HG02870 (cell line): ENCODE data around the gene ATP6V0C.

ENCODE experiments used
- ATAC-seq: cut with Tn5 transposase; IDR thresholded peaks from one replicate; pipeline ENCODE4 v1.9.1; 2021; ENCODE audit warnings: mild to moderate bottlenecking, moderate library complexity; ENCODE audit not compliant: unreplicated experiment

The ATP6V0C gene

DNA sequence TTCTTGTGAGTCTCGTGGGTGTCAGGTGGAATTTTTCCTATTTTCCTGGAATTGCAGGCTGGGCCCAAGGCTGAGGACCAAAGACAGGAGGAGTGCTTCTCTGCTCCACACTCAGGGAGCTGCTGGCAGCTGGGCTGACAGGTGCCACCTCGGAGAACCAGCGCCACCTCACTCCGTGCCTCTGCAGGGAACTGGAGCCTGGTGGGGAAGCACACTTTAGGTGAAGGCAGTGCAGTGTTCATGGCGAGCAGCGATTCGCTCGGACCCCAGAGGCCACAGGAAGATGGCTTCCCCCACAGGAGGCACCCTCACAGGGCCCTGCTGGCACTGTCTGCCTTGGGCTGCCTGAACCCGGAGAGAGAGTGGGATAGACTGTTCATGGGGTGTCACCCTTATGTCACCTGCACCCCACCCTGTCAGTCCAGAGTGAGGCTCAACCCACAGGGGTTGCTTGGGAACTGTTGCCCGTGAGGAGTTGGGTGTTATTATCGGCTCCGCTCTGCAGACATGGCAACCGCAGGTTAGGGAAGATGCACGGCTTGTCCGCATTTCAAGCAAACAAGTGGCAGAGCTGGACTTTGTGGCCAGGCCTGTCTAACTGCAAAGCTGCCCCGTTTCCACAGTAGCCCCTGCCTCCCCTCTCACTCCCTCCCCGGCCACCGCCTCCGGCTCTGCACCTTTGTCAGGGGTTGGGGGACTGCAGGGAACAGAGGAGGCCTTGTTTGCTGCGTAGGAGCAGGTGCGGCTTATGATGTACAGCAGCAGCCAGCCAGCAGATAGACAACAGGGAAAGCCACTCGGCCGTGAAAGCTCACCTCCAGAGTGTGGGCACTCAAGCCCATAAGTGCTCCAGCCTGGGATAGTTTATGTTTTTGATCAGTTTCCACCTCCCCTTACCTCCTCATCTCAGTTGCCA is 23.3 kb upstream of the ATP6V0C start:
- ATAC-seq: no peak

DNA sequence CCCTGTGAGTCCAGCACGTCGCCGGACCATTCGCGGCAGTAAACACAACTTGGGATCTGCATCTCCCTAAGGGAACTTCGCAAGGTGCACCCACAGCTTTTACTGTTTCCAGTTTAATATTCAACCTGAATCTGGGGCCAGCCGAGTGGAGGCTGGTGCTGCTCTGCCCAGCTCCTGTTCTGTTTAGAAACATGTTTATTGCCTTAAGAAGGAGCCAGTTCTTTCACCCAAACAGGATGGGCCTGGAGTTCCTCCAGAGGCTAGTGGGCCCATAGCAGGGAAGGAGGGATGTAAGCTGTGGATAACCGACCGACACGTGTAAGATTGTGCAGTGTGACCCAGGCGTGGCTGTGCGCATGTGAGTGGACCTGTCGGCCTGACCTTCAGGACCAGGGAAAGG is 21.5 kb upstream of the ATP6V0C start:
- ATAC-seq: no peak

DNA sequence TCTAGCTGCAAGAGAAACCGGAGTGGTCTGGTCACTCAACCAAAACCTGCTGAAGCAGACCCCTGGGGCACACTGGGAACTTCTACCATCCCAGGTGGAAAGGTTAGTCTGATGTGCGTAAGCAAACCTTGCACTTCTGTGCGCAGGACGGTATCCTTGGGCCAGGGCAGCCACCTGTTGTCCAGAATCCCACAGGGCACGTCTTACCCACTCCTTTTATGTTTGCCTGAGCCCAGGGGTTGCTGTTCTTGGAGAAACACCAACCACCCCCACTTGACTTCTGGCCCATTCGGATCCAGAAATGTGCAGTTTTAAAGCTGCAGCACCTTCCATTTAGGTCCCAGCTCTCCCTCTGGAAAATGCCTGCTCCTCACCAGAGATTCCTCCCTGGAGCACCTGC is 20.1 kb upstream of the ATP6V0C start:
- no peak for ATAC-seq

DNA sequence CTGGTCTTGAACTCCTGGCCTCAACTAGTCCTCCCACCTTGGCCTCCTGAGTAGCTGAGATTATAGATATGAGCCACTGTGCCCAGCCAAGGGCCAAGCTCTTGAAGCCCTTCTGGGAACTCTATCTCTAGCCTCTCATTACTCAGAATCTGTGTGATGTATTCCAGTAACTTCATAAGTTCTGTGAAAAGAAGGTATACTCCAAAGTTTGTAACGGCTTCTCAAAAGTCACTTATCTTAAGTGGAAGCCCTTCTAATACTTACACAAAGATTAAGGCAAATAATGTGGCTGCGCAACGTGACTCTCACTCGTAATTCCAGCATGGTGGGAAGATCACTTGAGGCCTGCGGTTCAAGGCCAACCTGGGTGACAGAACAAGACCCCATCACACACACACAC is 19.1 kb upstream of the ATP6V0C start:
- ATAC-seq: no peak

GRCh38 chr16:2495041-2495440 is 18.7 kb upstream of the ATP6V0C start:
- no peak for ATAC-seq

DNA sequence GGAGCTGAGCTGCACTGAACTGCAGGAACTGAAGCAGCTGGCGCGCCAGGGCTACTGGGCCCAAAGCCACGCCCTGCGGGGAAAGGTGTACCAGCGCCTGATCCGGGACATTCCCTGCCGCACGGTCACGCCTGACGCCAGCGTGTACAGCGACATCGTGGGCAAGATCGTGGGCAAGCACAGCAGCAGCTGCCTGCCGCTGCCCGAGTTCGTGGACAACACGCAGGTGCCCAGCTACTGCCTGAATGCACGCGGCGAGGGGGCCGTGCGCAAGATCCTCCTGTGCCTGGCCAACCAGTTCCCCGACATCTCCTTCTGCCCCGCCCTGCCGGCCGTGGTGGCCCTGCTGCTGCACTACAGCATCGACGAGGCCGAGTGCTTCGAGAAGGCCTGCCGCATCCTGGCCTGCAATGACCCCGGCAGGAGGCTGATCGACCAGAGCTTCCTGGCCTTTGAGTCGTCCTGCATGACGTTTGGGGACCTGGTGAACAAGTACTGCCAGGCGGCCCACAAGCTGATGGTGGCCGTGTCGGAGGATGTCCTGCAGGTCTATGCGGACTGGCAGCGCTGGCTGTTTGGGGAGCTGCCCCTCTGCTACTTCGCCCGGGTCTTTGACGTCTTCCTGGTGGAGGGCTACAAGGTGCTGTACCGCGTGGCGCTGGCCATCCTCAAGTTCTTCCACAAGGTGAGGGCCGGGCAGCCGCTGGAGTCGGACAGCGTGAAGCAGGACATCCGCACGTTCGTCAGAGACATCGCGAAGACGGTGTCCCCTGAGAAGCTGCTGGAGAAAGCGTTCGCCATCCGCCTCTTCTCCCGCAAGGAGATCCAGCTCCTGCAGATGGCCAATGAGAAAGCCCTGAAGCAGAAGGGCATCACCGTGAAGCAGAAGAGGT is 17.3 kb upstream of the ATP6V0C start:
- ATAC-seq: no peak

DNA sequence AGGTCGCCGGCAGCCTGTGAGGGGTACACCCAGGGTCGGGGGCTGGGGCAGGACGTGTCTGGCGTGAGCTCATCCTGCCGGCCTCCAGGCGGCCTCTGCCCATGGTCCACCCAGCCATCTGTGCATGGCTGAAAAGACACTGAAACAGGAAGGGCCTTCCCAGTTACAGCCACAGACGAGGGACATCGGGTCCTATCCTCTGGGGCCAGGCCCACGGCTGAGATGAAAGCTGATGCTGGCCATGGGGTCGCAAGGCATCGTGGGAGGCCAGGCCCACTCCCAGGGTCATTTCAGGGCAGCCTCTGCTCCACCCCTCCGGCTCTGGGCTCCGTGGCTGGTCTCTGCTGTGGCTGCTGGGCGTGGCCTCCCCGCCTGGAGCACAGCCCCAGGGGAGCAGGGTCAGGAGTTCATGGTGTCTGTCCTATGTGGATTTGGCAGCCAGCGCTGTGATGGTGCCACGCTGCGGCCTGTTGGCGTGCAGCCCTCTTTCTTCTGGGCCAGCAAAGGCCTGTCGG is 16.6 kb upstream of the ATP6V0C start:
- no peak for ATAC-seq

GRCh38 chr16:2497695-2498484 is 15.9 kb upstream of the ATP6V0C start:
- ATAC-seq: no peak

DNA sequence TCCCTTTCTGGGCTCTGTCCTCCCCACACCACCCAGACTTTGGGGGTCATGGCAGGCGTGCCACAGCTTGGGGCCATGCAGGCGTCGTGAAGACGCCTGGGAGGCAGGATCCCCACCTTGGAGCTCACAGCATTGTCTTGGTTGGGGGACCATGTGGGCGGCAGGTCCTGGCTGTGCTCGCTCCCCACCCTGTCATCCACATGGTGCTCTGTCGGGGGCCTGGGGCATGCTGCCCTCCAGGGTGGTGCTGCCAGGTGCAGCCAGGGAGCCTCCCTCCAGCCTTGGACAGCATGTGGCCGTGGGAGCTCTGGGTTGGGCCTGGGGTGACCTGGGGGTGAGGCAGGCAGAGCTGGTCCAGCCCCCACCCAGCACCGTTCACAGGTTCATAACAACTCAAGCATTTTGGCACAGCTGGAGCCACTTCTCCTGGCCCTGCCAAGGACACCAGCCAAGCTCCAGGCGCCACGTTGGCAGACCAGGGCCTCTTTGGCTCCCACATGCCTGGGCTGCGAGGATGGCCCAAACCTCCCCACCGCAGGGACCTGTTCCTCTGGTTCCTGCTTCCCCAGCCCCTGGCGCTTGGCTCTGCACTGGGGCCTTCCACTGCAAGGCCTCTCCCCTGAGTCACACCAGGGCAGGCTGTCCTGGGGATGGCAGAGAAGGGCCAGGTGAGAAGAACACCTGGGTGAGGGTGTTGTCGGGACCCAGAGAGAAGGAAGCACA is 15.1 kb upstream of the ATP6V0C start:
- ATAC-seq: no peak

DNA sequence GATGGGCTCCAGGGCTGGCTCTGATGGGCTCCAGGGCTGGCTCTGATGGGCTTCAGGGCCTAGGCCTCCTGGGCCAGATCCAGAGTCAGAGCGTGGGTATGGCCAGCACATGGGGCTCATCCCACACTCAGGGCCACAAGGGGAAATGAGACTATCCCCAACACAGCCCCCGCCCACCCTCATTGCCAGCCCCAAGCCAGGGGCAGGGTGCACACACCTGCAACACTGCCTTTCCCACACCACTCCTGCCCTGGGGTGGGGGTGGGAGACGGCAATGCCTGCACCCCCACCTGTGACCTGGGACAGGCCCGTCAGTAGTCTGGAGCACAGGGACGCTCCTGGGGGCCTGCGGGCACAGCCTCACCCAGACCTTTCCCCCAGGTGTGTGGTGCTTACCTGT is 14.3 kb upstream of the ATP6V0C start:
- no peak for ATAC-seq

DNA sequence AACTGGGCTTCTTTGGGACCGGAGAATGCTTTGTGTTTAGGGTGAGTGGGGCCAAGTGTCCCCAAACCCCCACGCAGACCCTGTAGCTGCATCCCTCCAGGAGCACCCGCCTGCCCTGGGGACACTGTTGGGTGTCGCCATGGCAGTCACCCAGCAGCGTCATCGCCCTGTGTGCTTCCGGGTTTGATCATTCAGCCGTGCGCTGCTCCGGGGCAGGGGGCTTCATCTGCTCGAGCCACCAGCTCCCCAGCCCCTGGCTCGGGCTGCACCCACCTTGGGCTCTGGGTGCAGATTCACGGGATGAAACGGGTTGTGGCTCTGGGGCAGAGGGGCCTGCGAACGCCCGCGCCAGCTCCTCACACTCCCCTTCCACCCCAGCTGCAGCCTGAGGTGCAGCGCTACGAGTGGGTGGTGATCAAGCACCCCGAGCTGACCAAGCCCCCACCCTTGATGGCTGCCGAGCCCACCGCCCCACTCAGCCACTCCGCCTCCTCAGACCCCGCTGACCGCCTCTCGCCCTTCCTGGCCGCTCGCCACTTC is 13.8 kb upstream of the ATP6V0C start:
- ATAC-seq: no peak

DNA sequence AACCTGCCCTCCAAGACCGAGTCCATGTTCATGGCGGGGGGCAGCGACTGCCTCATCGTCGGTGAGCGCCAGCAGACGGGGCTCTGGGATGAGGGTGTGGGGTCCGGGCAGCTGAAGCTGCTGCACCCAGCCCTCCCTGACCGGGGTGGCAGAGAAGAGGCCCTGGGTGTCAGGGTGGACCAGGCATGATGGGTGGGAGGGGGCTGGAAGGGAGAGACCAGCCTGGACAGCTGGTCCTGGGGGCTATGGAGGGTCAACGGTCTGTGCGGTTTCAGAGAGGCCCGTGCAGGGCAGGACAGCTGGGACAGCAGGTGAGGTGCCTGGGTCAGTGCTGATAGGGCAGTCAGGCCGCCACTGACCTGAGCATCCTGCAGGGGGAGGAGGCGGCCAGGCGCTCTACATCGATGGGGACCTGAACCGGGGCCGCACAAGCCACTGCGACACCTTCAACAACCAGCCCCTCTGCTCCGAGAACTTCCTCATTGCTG is 13.3 kb upstream of the ATP6V0C start:
- ATAC-seq: no peak

DNA sequence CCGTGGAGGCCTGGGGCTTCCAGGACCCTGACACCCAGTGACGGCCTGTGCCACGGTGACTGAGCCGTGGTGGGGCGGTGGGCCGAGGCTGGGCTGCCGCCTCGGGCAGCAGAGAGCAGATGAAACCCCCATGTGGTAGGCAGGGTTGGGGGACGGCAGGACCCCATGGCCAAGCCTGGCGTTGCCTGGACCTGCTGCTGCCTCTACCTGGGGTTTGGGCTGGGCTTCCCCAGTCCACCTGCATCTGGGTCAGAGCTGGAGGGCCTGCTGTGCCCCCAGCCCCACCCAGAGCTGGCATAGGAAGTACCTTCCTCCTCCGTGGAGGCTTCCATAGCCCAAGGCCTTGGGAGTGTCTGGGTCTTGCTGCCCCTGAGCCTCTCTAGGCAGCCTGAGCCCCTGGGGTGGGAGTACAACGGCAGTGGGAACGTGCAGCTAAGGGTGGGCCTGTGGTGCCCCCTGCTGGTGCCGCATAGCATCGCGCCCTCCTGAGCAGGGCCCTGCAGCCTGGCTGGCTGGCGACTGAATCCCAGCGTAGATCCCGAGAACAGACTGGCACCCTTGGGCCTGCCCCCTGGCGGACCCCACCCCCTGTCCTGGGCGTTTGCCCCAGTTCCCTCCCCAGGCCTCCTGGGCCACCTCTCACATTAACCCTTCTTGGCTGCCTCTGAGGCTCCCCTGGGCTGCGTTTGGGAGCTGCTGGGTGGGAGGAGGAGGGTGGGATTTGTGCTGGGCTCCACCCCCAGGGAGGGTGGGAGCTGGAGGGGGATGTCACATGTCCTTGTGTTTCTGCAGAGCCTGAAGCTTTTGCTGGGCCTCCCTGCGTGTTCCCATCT is 12.6 kb upstream of the ATP6V0C start:
- ATAC-seq: peak; percentile 53

- ATAC-seq: no peak
These were observed 11.5 kb upstream of the ATP6V0C start for GRCh38 chr16:2501946-2502895.

DNA sequence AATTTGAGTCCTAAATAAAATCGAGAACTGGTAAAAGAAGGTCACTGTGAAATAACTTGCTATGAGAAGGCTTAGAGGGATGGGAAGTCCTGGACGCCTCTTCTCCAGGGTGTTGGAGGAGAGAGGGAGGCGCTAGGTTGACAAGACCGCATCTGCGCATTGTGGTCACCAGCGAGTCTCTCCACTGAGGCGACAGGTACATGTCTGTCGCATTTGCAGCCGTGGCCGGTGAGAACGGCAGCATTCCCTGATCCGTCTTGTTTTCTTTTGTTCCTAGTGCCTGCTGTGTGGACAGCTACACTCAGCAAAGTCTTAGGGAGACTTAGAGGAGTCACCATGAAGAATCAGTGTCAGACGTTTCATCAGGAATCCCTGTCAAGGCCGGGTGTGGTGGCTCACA is 8.1 kb upstream of the ATP6V0C start:
- no peak for ATAC-seq

- no peak for ATAC-seq
These were observed 6.6 kb upstream of the ATP6V0C start for GRCh38 chr16:2507052-2507659.

GRCh38 chr16:2507665-2508064 is 6.1 kb upstream of the ATP6V0C start:
- no peak for ATAC-seq
